ENCODE measurements around the gene CD19. TPM values are rescaled to one million over a fixed set of nuclear protein-coding genes. Genes with fewer than 3 reads are reported as not detected.

CD19 gene
- total and polyA plus RNA-seq, 10 of the 15 experiments (the other 5 are each of a cell fraction or from before 2014, with no cell fraction given), result 1.2 to 125 (median 77.2) TPM

- TF ChIP-seq TCF7 (IDR thresholded peaks at IDR 0.05; ENCODE audit: borderline replicate concordance), result no peak
- TF ChIP-seq GABPA (IDR thresholded peaks at IDR 0.05; ENCODE audit: low read depth), result peak; percentile 93
- TF ChIP-seq POLR2AphosphoS5 (IDR thresholded peaks at IDR 0.05; ENCODE audit: low read length), result peak; percentile 68; the same call in 1 of the 2 replicates
- TF ChIP-seq, protein P1, sequence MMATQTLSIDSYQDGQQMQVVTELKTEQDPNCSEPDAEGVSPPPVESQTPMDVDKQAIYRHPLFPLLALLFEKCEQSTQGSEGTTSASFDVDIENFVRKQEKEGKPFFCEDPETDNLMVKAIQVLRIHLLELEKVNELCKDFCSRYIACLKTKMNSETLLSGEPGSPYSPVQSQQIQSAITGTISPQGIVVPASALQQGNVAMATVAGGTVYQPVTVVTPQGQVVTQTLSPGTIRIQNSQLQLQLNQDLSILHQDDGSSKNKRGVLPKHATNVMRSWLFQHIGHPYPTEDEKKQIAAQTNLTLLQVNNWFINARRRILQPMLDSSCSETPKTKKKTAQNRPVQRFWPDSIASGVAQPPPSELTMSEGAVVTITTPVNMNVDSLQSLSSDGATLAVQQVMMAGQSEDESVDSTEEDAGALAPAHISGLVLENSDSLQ (IDR thresholded peaks at IDR 0.05), result peak; percentile 100
- no peak for TF ChIP-seq SIN3A (IDR thresholded peaks at IDR 0.05; ENCODE audit: low read depth, low read length)
- peak; percentile 95 for TF ChIP-seq CREB1 (IDR thresholded peaks at IDR 0.05; ENCODE audit: low read depth)
- TF ChIP-seq SREBF2 (IDR thresholded peaks at IDR 0.05; ENCODE audit: low read length), result 0 out of 2 replicates have a peak, but pooled peaks have one; percentile 40
- TF ChIP-seq, protein P2, sequence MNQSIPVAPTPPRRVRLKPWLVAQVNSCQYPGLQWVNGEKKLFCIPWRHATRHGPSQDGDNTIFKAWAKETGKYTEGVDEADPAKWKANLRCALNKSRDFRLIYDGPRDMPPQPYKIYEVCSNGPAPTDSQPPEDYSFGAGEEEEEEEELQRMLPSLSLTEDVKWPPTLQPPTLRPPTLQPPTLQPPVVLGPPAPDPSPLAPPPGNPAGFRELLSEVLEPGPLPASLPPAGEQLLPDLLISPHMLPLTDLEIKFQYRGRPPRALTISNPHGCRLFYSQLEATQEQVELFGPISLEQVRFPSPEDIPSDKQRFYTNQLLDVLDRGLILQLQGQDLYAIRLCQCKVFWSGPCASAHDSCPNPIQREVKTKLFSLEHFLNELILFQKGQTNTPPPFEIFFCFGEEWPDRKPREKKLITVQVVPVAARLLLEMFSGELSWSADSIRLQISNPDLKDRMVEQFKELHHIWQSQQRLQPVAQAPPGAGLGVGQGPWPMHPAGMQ (IDR thresholded peaks at IDR 0.05; ENCODE audit: borderline replicate concordance), result no peak
- TF ChIP-seq, protein P3, sequence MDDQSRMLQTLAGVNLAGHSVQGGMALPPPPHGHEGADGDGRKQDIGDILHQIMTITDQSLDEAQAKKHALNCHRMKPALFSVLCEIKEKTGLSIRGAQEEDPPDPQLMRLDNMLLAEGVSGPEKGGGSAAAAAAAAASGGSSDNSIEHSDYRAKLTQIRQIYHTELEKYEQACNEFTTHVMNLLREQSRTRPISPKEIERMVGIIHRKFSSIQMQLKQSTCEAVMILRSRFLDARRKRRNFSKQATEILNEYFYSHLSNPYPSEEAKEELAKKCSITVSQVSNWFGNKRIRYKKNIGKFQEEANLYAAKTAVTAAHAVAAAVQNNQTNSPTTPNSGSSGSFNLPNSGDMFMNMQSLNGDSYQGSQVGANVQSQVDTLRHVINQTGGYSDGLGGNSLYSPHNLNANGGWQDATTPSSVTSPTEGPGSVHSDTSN (IDR thresholded peaks at IDR 0.05; ENCODE audit: insufficient replicate concordance, low read depth, low read length), result peak; percentile 98
- TF ChIP-seq RB1 (IDR thresholded peaks at IDR 0.05; ENCODE audit: borderline replicate concordance), result peak; percentile 75; the same call in 1 of the 2 replicates
- peak; percentile 65 to 87; a peak in 3 of 4 replicates for TF ChIP-seq BHLHE40 (IDR thresholded peaks at IDR 0.05; ENCODE audit: borderline replicate concordance in 1 of 2, low read depth in 2 of 2, low read length in 1 of 2)
- TF ChIP-seq E2F8 (IDR thresholded peaks at IDR 0.05; ENCODE audit: low read depth, partially characterized antibody), result peak; percentile 91
- peak; percentile 86 for TF ChIP-seq SIX5 (IDR thresholded peaks at IDR 0.05; ENCODE audit: low read depth, low read length, severe bottlenecking)
- TF ChIP-seq POLR2AphosphoS2 (IDR thresholded peaks at IDR 0.05; ENCODE audit: low read depth, low read length), result peak; percentile 76
- TF ChIP-seq SMAD5 (IDR thresholded peaks at IDR 0.05; ENCODE audit: low read depth), result peak; percentile 25; the same call in 1 of the 2 replicates
- 0 out of 2 replicates have a peak, but pooled peaks have one; percentile 36 for TF ChIP-seq GATAD2B (conservative IDR thresholded peaks at IDR 0.05; ENCODE audit: low read depth)
- peak; percentile 92 for TF ChIP-seq HCFC1 (IDR thresholded peaks at IDR 0.05; ENCODE audit: low read length)
- TF ChIP-seq MYC (IDR thresholded peaks at IDR 0.05; ENCODE audit: insufficient read depth, insufficient read length, insufficient replicate concordance, low read length, severe bottlenecking), result peak; percentile 50
- peak; percentile 92 for TF ChIP-seq POLR2A (IDR thresholded peaks at IDR 0.05; ENCODE audit: low read depth, low read length)
- TF ChIP-seq, protein P4, sequence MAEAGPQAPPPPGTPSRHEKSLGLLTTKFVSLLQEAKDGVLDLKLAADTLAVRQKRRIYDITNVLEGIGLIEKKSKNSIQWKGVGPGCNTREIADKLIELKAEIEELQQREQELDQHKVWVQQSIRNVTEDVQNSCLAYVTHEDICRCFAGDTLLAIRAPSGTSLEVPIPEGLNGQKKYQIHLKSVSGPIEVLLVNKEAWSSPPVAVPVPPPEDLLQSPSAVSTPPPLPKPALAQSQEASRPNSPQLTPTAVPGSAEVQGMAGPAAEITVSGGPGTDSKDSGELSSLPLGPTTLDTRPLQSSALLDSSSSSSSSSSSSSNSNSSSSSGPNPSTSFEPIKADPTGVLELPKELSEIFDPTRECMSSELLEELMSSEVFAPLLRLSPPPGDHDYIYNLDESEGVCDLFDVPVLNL (IDR thresholded peaks at IDR 0.05; ENCODE audit: low read depth, low read length), result peak; percentile 93
- TF ChIP-seq BRCA1 (IDR thresholded peaks at IDR 0.05; ENCODE audit: low read depth, low read length), result peak; percentile 11; the same call in 1 of the 2 replicates
- TF ChIP-seq PAX5 (IDR thresholded peaks at IDR 0.05; ENCODE audit: borderline replicate concordance, low read depth, low read length), result peak; percentile 80; the same call in 1 of the 2 replicates
- TF ChIP-seq CREM (IDR thresholded peaks at IDR 0.05; ENCODE audit: low read depth), result peak; percentile 89
Measured at GRCh38 chr16:28950648-28951409, 19.1 kb downstream of the CD19 start, which contains the start of gene NFATC2IP (continued).

All from GM12878 (cell line).